ENCODE results near the gene KMT2C.
A peak's percentile ranks its signal among the peaks of the same experiment; 100 is the strongest.

KMT2C gene

GRCh38 chr7:152478140-152478539 lies 42.3 kb upstream of the KMT2C start (continued):
- TF ChIP-seq ZNF549 (tag by site-specific recombination; IDR thresholded peaks at IDR 0.05) (no peak), ZNF174 (tag by site-specific recombination; IDR thresholded peaks at IDR 0.05) (no peak), SP2 (tag by site-specific recombination; IDR thresholded peaks at IDR 0.05) (no peak), ZNF585B (tag by site-specific recombination; IDR thresholded peaks at IDR 0.05) (no peak), ZNF830 (tag by site-specific recombination; IDR thresholded peaks at IDR 0.05; ENCODE audit: low read depth) (no peak), ZNF155 (tag by site-specific recombination; IDR thresholded peaks at IDR 0.05) (no peak), ZNF629 (tag by site-specific recombination; IDR thresholded peaks at IDR 0.05) (no peak)

- H3K9me3 ChIP-seq (ENCODE audit: control insufficient read depth, insufficient read depth, low read depth, low read length), result no peaks in the 10 kb centered on the region
- TF ChIP-seq ZBTB6 (tag by site-specific recombination; IDR thresholded peaks at IDR 0.05) (peak; percentile 95), ZNF248 (tag by site-specific recombination; IDR thresholded peaks at IDR 0.05) (no peak), INSM2 (tag by site-specific recombination; IDR thresholded peaks at IDR 0.05) (no peak)
- H3K36me3 ChIP-seq (ENCODE audit: control insufficient read depth in 2 of 2, insufficient read depth in 1 of 2, low read length in 2 of 2), result no peaks in the 10 kb centered on the region
- H3K4me3 ChIP-seq (ENCODE audit: low read depth, low read length), result no peak overlapping the region
- ChIA-PET POLR2A (interaction anchor here (0.7 kb wide), 1 partner anchor 10 kb away, joined by 5 read pairs; no protein-coding TSS in a partner anchor), CTCF (no interaction called here)
- no peak overlapping the region for H3K27ac ChIP-seq (ENCODE audit: extremely low read depth, low read depth, low read length)
- no peaks in the 10 kb centered on the region for H3K4me1 ChIP-seq (ENCODE audit: control insufficient read depth, insufficient read depth, low read length)
Measured at GRCh38 chr7:152477079-152477478, 41.3 kb upstream of the KMT2C start.

GRCh38 chr7:152476551-152476950 lies 40.7 kb upstream of the KMT2C start:
- TF ChIP-seq ZNF16 (tag by site-specific recombination; IDR thresholded peaks at IDR 0.05; ENCODE audit: low read depth) (no peak), ZNF184 (tag by site-specific recombination; IDR thresholded peaks at IDR 0.05) (no peak), ZBTB44 (tag by site-specific recombination; IDR thresholded peaks at IDR 0.05) (no peak), SP3 (tag by site-specific recombination; IDR thresholded peaks at IDR 0.05) (no peak), ZNF521 (tag by site-specific recombination; IDR thresholded peaks at IDR 0.05) (no peak), ZBTB8A (tag by site-specific recombination; IDR thresholded peaks at IDR 0.05) (no peak), ZNF23 (tag by site-specific recombination; IDR thresholded peaks at IDR 0.05; ENCODE audit: borderline replicate concordance) (no peak), ZBTB1 (tag by site-specific recombination; IDR thresholded peaks at IDR 0.05) (no peak), ZNF624 (tag by site-specific recombination; IDR thresholded peaks at IDR 0.05) (no peak), EGR2 (tag by site-specific recombination; IDR thresholded peaks at IDR 0.05; ENCODE audit: low read depth) (no peak), ZNF426 (tag by site-specific recombination; IDR thresholded peaks at IDR 0.05) (no peak), BCL11B (tag by site-specific recombination; IDR thresholded peaks at IDR 0.05; ENCODE audit: low read depth) (no peak), ZNF132 (tag by site-specific recombination; IDR thresholded peaks at IDR 0.05; ENCODE audit: borderline replicate concordance) (no peak)
- no peaks in the 10 kb centered on the region for H3K36me3 ChIP-seq (ENCODE audit: control insufficient read depth in 2 of 2, insufficient read depth in 1 of 2, low read length in 2 of 2)
- H3K4me3 ChIP-seq (ENCODE audit: low read depth, low read length), result no peak overlapping the region
- H3K4me1 ChIP-seq (ENCODE audit: control insufficient read depth, insufficient read depth, low read length), result no peaks in the 10 kb centered on the region
- H3K9me3 ChIP-seq (ENCODE audit: control insufficient read depth, insufficient read depth, low read depth, low read length), result no peaks in the 10 kb centered on the region
- ChIA-PET CTCF (no interaction called here), POLR2A (no interaction called here)
- no peak overlapping the region for H3K27ac ChIP-seq (ENCODE audit: extremely low read depth, low read depth, low read length)
